Loucy (cell line): Measurements from ENCODE around the gene CPED1.
"Not testable (repeated sequence)": the region's sequence is repeated elsewhere in the genome, so short reads cannot be mapped to it uniquely, and the experiment has no call there.

Experiments used
- CTCF ChIP-seq: fragments of 200-600 bp; sonication (generic); conservative IDR thresholded peaks from 2 replicates; pipeline ENCODE4 v1.5.1; 2014; ENCODE audit warnings: mild to moderate bottlenecking, antibody characterized with exemption, low read length
- EZH2phosphoT487 ChIP-seq: fragments of 200-600 bp; IDR thresholded peaks from 2 replicates; pipeline ENCODE4 v1.6.1; 2018; ENCODE audit warnings: antibody characterized with exemption, mild to moderate bottlenecking, moderate library complexity, borderline replicate concordance

GRCh38 chr7:121059979-121060509, 71.5 kb downstream of the CPED1 start:
- TF ChIP-seq CTCF, EZH2phosphoT487: not testable (repeated sequence)
